Loucy (cell line): ENCODE results near the gene TNS3.

Experiments used
- H2AFZ ChIP-seq: fragments of 200-600 bp; sonication (generic); 2 replicates; pipeline ENCODE4 v1.6.0; 2016; ENCODE audit warnings: antibody characterized with exemption, mild to moderate bottlenecking, low read length, moderate library complexity
- H3F3A ChIP-seq: fragments of 200-600 bp; 2 replicates; pipeline ENCODE4 v1.6.0; 2016; ENCODE audit warnings: antibody characterized with exemption, low read depth, mild to moderate bottlenecking
- H3K27me3 ChIP-seq: fragments of 200-600 bp; sonication (generic); 2 replicates; pipeline ENCODE4 v1.6.1; 2014; ENCODE audit warnings: low read length, mild to moderate bottlenecking; ENCODE audit not compliant: insufficient read depth, poor library complexity, severe bottlenecking
- H3K36me3 ChIP-seq: fragments of 200-600 bp; sonication (generic); 2 replicates; pipeline ENCODE4 v1.6.1; 2016; ENCODE audit warnings: low read length; ENCODE audit not compliant: insufficient read depth
- H3K4me1 ChIP-seq: fragments of 200-600 bp; sonication (generic); 2 replicates; pipeline ENCODE4 v1.5.1; 2014; ENCODE audit warnings: low read length, mild to moderate bottlenecking; ENCODE audit not compliant: insufficient read depth, poor library complexity, severe bottlenecking
- H3K4me2 ChIP-seq: fragments of 200-600 bp; sonication (generic); 2 replicates; pipeline ENCODE4 v1.6.0; 2014; ENCODE audit warnings: antibody characterized with exemption, low read length, low read depth, mild to moderate bottlenecking; ENCODE audit not compliant: poor library complexity, severe bottlenecking
- H3K4me3 ChIP-seq: fragments of 200-600 bp; sonication (generic); 2 replicates; pipeline ENCODE4 v1.5.1; 2014; ENCODE audit warnings: low read length, mild to moderate bottlenecking, mixed read lengths; ENCODE audit not compliant: poor library complexity, severe bottlenecking
- H3K79me2 ChIP-seq: fragments of 200-600 bp; sonication (generic); 2 replicates; pipeline ENCODE4 v1.6.1; 2014; ENCODE audit warnings: low read length; ENCODE audit not compliant: insufficient read depth
- H3K9ac ChIP-seq: fragments of 200-600 bp; sonication (generic); 2 replicates; pipeline ENCODE4 v1.6.0; 2014; ENCODE audit warnings: mild to moderate bottlenecking, low read depth, low read length, moderate library complexity; ENCODE audit not compliant: poor library complexity, severe bottlenecking
- H3K9me2 ChIP-seq: fragments of 200-600 bp; sonication (generic); replicated peaks from 2 replicates; pipeline ENCODE4 v1.6.1; 2016; ENCODE audit warnings: low read depth, low read length, mixed read lengths
- H3K9me3 ChIP-seq: fragments of 200-600 bp; sonication (generic); 2 replicates; pipeline ENCODE4 v1.6.1; 2014; ENCODE audit warnings: mild to moderate bottlenecking, antibody characterized with exemption, low read length, low read depth; ENCODE audit not compliant: insufficient read depth
- H4K20me1 ChIP-seq: fragments of 200-600 bp; sonication (generic); 2 replicates; pipeline ENCODE4 v1.6.0; 2014; ENCODE audit warnings: antibody characterized with exemption, low read length, mild to moderate bottlenecking; ENCODE audit not compliant: insufficient read depth, poor library complexity, severe bottlenecking
- EZH2phosphoT487 ChIP-seq: fragments of 200-600 bp; IDR thresholded peaks from 2 replicates; pipeline ENCODE4 v1.6.1; 2018; ENCODE audit warnings: antibody characterized with exemption, mild to moderate bottlenecking, moderate library complexity, borderline replicate concordance
- TF ChIP-seq, protein P1 (sequence below): fragments of 200-600 bp; sonication (generic); conservative IDR thresholded peaks from 2 replicates; pipeline ENCODE4 v1.5.1; 2014; ENCODE audit warnings: mild to moderate bottlenecking, antibody characterized with exemption, low read length

TNS3 gene

DNA sequence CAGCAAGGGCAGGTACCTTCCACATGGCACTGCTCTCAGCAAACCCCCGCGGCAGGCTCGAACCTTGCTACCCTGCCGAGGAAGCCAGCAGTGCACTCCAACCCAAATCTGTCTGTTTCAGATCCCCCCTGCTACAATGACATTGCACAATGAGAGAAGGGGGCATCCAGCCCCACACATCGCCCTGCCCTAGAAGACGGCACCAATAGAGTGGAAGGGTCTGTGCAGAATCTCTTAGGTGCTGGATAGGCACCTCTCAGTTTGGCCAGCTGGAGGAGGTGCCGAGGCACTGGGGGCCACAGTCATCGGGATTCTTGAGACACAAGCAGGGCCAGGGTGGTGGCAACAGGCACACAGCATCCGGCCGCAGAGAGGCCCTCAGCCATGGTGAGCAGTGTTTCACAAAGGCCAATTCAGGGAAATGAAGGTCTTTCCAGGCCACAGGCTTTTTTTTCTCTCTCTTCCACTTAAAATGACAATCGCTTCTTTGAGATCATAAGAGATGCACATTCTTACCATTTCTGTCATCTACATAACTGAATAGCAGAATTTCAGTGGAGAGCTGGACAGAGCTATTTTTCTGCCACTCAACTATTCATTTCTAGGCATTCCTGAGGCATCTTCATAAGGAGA is 281.3 kb downstream of the TNS3 start:
- Histone ChIP-seq H3F3A (no peaks in the 10 kb centered on the region), H3K4me1 (no peaks in the 10 kb centered on the region), H3K9ac (no peak overlapping the region), H4K20me1 (no peaks in the 10 kb centered on the region), H3K9me3 (no peaks in the 10 kb centered on the region; the same call in 1 of the 2 replicates), H3K79me2 (no peaks in the 10 kb centered on the region), H3K9me2 (no peaks in the 10 kb centered on the region), H2AFZ (no peak overlapping the region), H3K4me3 (no peak overlapping the region), H3K27me3 (no peaks in the 10 kb centered on the region), H3K4me2 (no peak overlapping the region), H3K36me3 (no peaks in the 10 kb centered on the region)
- TF ChIP-seq, protein P1, sequence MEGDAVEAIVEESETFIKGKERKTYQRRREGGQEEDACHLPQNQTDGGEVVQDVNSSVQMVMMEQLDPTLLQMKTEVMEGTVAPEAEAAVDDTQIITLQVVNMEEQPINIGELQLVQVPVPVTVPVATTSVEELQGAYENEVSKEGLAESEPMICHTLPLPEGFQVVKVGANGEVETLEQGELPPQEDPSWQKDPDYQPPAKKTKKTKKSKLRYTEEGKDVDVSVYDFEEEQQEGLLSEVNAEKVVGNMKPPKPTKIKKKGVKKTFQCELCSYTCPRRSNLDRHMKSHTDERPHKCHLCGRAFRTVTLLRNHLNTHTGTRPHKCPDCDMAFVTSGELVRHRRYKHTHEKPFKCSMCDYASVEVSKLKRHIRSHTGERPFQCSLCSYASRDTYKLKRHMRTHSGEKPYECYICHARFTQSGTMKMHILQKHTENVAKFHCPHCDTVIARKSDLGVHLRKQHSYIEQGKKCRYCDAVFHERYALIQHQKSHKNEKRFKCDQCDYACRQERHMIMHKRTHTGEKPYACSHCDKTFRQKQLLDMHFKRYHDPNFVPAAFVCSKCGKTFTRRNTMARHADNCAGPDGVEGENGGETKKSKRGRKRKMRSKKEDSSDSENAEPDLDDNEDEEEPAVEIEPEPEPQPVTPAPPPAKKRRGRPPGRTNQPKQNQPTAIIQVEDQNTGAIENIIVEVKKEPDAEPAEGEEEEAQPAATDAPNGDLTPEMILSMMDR: no peak
- no peak for TF ChIP-seq EZH2phosphoT487

DNA sequence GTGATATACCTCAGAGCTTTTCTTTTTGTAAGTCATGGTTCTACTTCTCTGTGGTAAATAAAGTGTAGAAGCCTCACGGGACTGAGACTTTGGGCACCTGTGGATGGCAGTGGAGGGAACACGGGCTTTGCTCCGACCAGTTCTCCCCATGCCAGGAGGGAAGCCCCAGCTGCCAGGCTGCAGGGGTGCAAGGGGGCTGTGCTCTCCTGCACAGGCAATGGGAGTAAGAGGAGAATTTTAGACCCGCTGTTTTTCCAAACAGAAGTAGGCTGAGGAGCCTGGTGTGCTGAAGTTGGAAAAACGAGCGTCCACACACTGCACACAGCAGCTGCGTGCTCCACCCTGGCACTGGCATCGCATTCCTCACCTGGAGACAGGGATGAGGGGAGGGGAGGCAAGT is 282.4 kb downstream of the TNS3 start:
- Histone ChIP-seq H3K79me2 (no peaks in the 10 kb centered on the region), H4K20me1 (no peaks in the 10 kb centered on the region), H3K27me3 (no peaks in the 10 kb centered on the region), H3F3A (no peaks in the 10 kb centered on the region), H3K4me1 (no peaks in the 10 kb centered on the region), H3K9me2 (no peaks in the 10 kb centered on the region), H3K9me3 (no peaks in the 10 kb centered on the region; the same call in 1 of the 2 replicates), H3K9ac (no peak overlapping the region), H3K36me3 (no peaks in the 10 kb centered on the region), H2AFZ (no peak overlapping the region), H3K4me2 (no peak overlapping the region), H3K4me3 (no peak overlapping the region)
- TF ChIP-seq, protein P1: no peak
- TF ChIP-seq EZH2phosphoT487: no peak

DNA sequence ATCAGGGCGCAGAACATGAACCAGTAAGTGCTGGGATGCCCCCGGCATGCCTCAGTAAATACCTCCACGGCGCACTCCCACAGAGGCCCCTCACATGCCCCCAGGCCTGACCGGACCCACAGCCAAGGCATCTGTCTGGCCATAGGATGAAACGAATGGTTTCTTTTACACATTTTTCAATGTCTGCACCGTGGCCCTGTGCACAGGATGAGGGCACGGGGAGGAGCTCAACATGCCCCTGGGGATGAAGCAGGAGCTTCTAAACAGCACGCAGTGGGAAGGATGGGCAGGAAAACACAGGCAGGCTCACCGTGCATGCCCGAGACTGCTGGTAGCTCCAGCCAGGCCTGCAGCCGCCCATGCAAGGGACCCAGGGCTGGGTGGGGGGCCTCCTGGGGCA is 283.3 kb downstream of the TNS3 start:
- H3K9me2 ChIP-seq: no peaks in the 10 kb centered on the region
- H3K27me3 ChIP-seq: no peaks in the 10 kb centered on the region
- H3K9ac ChIP-seq: no peak overlapping the region
- H3F3A ChIP-seq: no peaks in the 10 kb centered on the region
- H4K20me1 ChIP-seq: no peaks in the 10 kb centered on the region
- H3K4me3 ChIP-seq: no peak overlapping the region
- H3K4me1 ChIP-seq: no peaks in the 10 kb centered on the region
- no peak for TF ChIP-seq EZH2phosphoT487
- TF ChIP-seq, protein P1: no peak
- no peaks in the 10 kb centered on the region for H3K79me2 ChIP-seq
- no peak overlapping the region for H2AFZ ChIP-seq
- no peak overlapping the region for H3K4me2 ChIP-seq
- H3K9me3 ChIP-seq: no peaks in the 10 kb centered on the region; the same call in 1 of the 2 replicates
- no peaks in the 10 kb centered on the region for H3K36me3 ChIP-seq
